CD14-positive monocyte (primary cell): Measurements from ENCODE around the gene LTBP1. TPM values are rescaled to one million over a fixed set of nuclear protein-coding genes. Genes with fewer than 3 reads are reported as not detected.

Experiments
- DNase-seq, 3 donors: peaks; one replicate each; pipeline ENCODE4 v3.0.0-alpha.2; 2011 to 2022
- H2AFZ ChIP-seq: 2 replicates; pipeline ENCODE4 v1.6.0; 2012; ENCODE audit warnings: mild to moderate bottlenecking, low read depth, low read length, inconsistent platforms; ENCODE audit not compliant: insufficient read depth, poor library complexity, severe bottlenecking
- H3K27ac ChIP-seq, 2 donors: 1 replicate in 1 of 2; 2 replicates in 1 of 2; pipeline ENCODE4 v1.5.1; 2012 to 2013; ENCODE audit warnings: low read length in 2 of 2, control low read depth in 1 of 2, inconsistent platforms in 1 of 2, low read depth in 1 of 2, mild to moderate bottlenecking in 1 of 2
- H3K27me3 ChIP-seq, 2 donors: one replicate each; pipeline versions ENCODE4 v1.6.0 to v1.6.1; 2011 to 2013; ENCODE audit warnings: low read length in 2 of 2; ENCODE audit not compliant: control insufficient read depth in 2 of 2, insufficient read depth in 2 of 2
- H3K36me3 ChIP-seq, 2 donors: replicated peaks in 1 of 2; 1 replicate in 1 of 2; 2 replicates in 1 of 2; pipeline versions ENCODE4 v1.5.1 to v1.6.1; 2012 to 2013; ENCODE audit warnings: low read length in 2 of 2, control low read depth in 1 of 2, inconsistent platforms in 1 of 2, mild to moderate bottlenecking in 1 of 2; ENCODE audit not compliant: insufficient read depth in 2 of 2, control insufficient read depth in 1 of 2
- H3K4me1 ChIP-seq, 2 donors: 1 replicate in 1 of 2; 2 replicates in 1 of 2; pipeline versions ENCODE4 v1.5.1 to v1.6.1; 2012 to 2013; ENCODE audit warnings: low read length in 2 of 2, control low read depth in 1 of 2, inconsistent platforms in 1 of 2, mild to moderate bottlenecking in 1 of 2, moderate library complexity in 1 of 2; ENCODE audit not compliant: insufficient read depth in 2 of 2, control insufficient read depth in 1 of 2
- H3K4me2 ChIP-seq: replicated peaks from 2 replicates; pipeline ENCODE3; 2012; ENCODE audit warnings: low read length, moderate library complexity, mild to moderate bottlenecking; ENCODE audit not compliant: poor library complexity, severe bottlenecking; ENCODE audit errors: extremely low read depth
- H3K4me3 ChIP-seq, 3 experiments: fragments of 200-600 bp in 1 of 3; sonication (generic) in 1 of 3; replicated peaks in 1 of 3; 1 replicate in 2 of 3; 2 replicates in 1 of 3; pipeline ENCODE4 v1.5.1; 2011 to 2013; ENCODE audit warnings: low read length in 3 of 3, mild to moderate bottlenecking in 3 of 3, control low read depth in 2 of 3, low read depth in 2 of 3, inconsistent platforms in 1 of 3, moderate library complexity in 1 of 3
- H3K79me2 ChIP-seq: 2 replicates; pipeline ENCODE4 v1.6.0; 2012; ENCODE audit warnings: mild to moderate bottlenecking, control low read depth, inconsistent platforms, low read length, moderate library complexity; ENCODE audit not compliant: insufficient read depth
- H3K9ac ChIP-seq: 2 replicates; pipeline ENCODE4 v1.6.0; 2017; ENCODE audit warnings: low read length, mild to moderate bottlenecking; ENCODE audit not compliant: insufficient read depth, poor library complexity, severe bottlenecking
- H3K9me3 ChIP-seq, 2 donors: replicated peaks in 1 of 2; 1 replicate in 1 of 2; 2 replicates in 1 of 2; pipeline versions ENCODE4 v1.5.1 to v1.6.1; 2012 to 2013; ENCODE audit warnings: low read length in 2 of 2, control low read depth in 1 of 2; ENCODE audit not compliant: control insufficient read depth in 1 of 2, insufficient read depth in 1 of 2
- H4K20me1 ChIP-seq: 2 replicates; pipeline ENCODE4 v1.6.0; 2012; ENCODE audit warnings: mild to moderate bottlenecking, low read length, control low read depth, moderate library complexity; ENCODE audit not compliant: insufficient read depth
- H3K27ac Mint-ChIP-seq, 7 donors: one replicate each; pipeline ENCODE4 v1.8.0; 2020; ENCODE audit warnings: mild to moderate bottlenecking in 7 of 7, mixed read lengths in 7 of 7, moderate library complexity in 6 of 7, inconsistent platforms in 2 of 7
- H3K27me3 Mint-ChIP-seq, 3 donors: one replicate each; pipeline ENCODE4 v1.8.0; 2021 to 2022; ENCODE audit warnings: low read depth in 3 of 3, mild to moderate bottlenecking in 3 of 3, mixed read lengths in 3 of 3, moderate library complexity in 3 of 3, inconsistent platforms in 1 of 3
- H3K36me3 Mint-ChIP-seq, 2 donors: one replicate each; pipeline ENCODE4 v1.8.0; 2020; ENCODE audit warnings: mixed read lengths in 2 of 2, inconsistent platforms in 1 of 2, mild to moderate bottlenecking in 1 of 2
- H3K4me1 Mint-ChIP-seq: one replicate; pipeline ENCODE4 v1.8.0; 2020; ENCODE audit warnings: mild to moderate bottlenecking, mixed read lengths
- H3K4me3 Mint-ChIP-seq, 2 donors: one replicate each; pipeline ENCODE4 v1.8.0; 2020; ENCODE audit warnings: mild to moderate bottlenecking in 2 of 2, mixed read lengths in 2 of 2, moderate library complexity in 1 of 2
- H3K9me3 Mint-ChIP-seq, 7 donors: one replicate each; pipeline ENCODE4 v1.8.0; 2020 to 2022; ENCODE audit warnings: mixed read lengths in 7 of 7, mild to moderate bottlenecking in 6 of 7, moderate library complexity in 6 of 7, inconsistent platforms in 2 of 7
- CTCF ChIP-seq: fragments of 200-600 bp; IDR thresholded peaks from one replicate; pipeline ENCODE4 v1.8.0; 2022; ENCODE audit warnings: antibody characterized with exemption, mild to moderate bottlenecking
- WGBS: methylation state at CpG from one replicate; pipeline ENCODE4 v1.1.5; 2013; ENCODE audit warnings: missing lambda C conversion rate; ENCODE audit not compliant: insufficient coverage; 5-methylcytosine and 5-hydroxymethylcytosine counted together
- intact Hi-C, 2 donors: fragments of 100-400 bp; cut with micrococcal nuclease; formaldehyde crosslinking; loops; one replicate each; pipeline versions ENCODE4 v1.15.0 to v1.15.1; 2023
- polyA plus RNA-seq, 3 donors: library from polyadenylated mRNA; depleted of rRNA in 1 of 3; unstranded in 2 of 3; stranded (reverse) in 1 of 3; fragments of 300-500 nt in 2 of 3; fragments of >200 nt in 1 of 3; fragmentation: Illumina TruSeq in 2 of 3; gene quantifications; 1 replicate in 2 of 3; 2 replicates in 1 of 3; pipeline ENCODE4 v1.2.3, GENCODE V29; 2012 to 2021

LTBP1 gene
- polyA plus RNA-seq, 3 donors: 0.18 to 0.24 TPM; not detected in 1

GRCh38 chr2:32904074-32904473, 42.7 kb upstream of the LTBP1 start:
- Mint-ChIP-seq H3K27ac (no peak overlapping the region), H3K4me3 (no peak overlapping the region), H3K4me1 (peaks cover 8% of the 10 kb centered on the region), H3K9me3 (peaks cover 0 to 2% (median 0%) of the 10 kb centered on the region in 7 donors), H3K27me3 (peaks cover 2 to 4% (median 4%) of the 10 kb centered on the region in 3 donors), H3K36me3 (no peaks in the 10 kb centered on the region)
- Histone ChIP-seq H3K36me3 (no peaks in the 10 kb centered on the region), H3K27ac (no peak overlapping the region), H3K4me3 (no peak overlapping the region), H3K9me3 (no peaks in the 10 kb centered on the region), H3K4me2 (no peak overlapping the region), H3K27me3 (no peaks in the 10 kb centered on the region), H3K4me1 (peaks cover 0 to 6% of the 10 kb centered on the region in 2 donors), H2AFZ (no peak overlapping the region), H4K20me1 (no peaks in the 10 kb centered on the region), H3K9ac (no peak overlapping the region), H3K79me2 (no peaks in the 10 kb centered on the region)
- TF ChIP-seq CTCF: no peak
- 100% methylated on average over 1 of the region's 3 CpGs for WGBS
- no peak for DNase-seq
- intact Hi-C loops: no loop called here

DNA sequence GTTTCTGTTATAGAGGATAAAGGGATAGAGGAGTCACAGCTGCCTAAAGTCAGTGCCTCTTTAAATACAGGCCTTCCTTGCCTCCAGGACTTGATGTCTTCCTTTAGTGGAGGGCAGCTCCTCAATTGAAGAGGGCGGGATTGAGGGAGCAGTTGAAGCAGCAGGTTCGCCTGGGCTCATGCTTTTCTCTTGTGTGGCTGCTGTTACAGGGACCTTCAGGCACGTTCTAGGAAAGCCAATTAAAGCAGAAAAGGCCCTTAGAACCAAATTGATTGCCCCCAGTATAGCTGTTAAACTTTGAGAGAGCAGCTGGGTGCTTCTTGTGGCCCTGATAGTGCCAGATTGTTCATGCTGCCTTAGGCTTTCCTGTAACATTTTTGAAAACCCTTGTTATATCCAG, 42.0 kb upstream of the LTBP1 start:
- no peak for DNase-seq
- Mint-ChIP-seq H3K27me3 (peaks cover 2 to 4% (median 4%) of the 10 kb centered on the region in 3 donors), H3K9me3 (peaks cover 0 to 2% (median 0%) of the 10 kb centered on the region in 7 donors), H3K4me1 (peaks cover 8% of the 10 kb centered on the region), H3K27ac (no peak overlapping the region), H3K36me3 (no peaks in the 10 kb centered on the region), H3K4me3 (no peak overlapping the region)
- Histone ChIP-seq H3K9ac (no peak overlapping the region), H3K4me3 (no peak overlapping the region), H3K4me1 (peaks cover 0 to 6% of the 10 kb centered on the region in 2 donors), H3K27me3 (no peaks in the 10 kb centered on the region), H3K9me3 (no peaks in the 10 kb centered on the region), H2AFZ (no peak overlapping the region), H4K20me1 (no peaks in the 10 kb centered on the region), H3K27ac (no peak overlapping the region), H3K36me3 (no peaks in the 10 kb centered on the region), H3K79me2 (no peaks in the 10 kb centered on the region), H3K4me2 (no peak overlapping the region)
- TF ChIP-seq CTCF: no peak
- intact Hi-C loops: no loop called here
- WGBS: 88% methylated on average over 3 of the region's 3 CpGs
